Sigmoid colon (tissue), 4 donors: Measurements from ENCODE around the gene NPAS1.

Experiments used
- CTCF ChIP-seq, 4 experiments: fragments of 450-650 bp in 3 of 4; fragments of 200-600 bp in 1 of 4; IDR thresholded peaks; one replicate each; pipeline ENCODE4 v1.5.1; 2016 to 2019; ENCODE audit warnings: antibody characterized with exemption in 4 of 4, mild to moderate bottlenecking in 3 of 4, moderate library complexity in 2 of 4
- EP300 ChIP-seq, 4 donors: sonication (generic); formaldehyde crosslinking; IDR thresholded peaks; one replicate each; pipeline ENCODE4 v1.6.1; 2017; ENCODE audit warnings: antibody characterized with exemption in 4 of 4
- POLR2A ChIP-seq, 2 donors: fragments of 450-650 bp; IDR thresholded peaks; one replicate each; pipeline ENCODE4 v1.6.1; 2016; ENCODE audit warnings: antibody characterized with exemption in 2 of 2, mild to moderate bottlenecking in 2 of 2, moderate library complexity in 2 of 2

- no peak for TF ChIP-seq POLR2A (IDR thresholded peaks at IDR 0.05)
- TF ChIP-seq CTCF (IDR thresholded peaks at IDR 0.05): no peak
- no peak for TF ChIP-seq EP300 (IDR thresholded peaks at IDR 0.05)
Measured at GRCh38 chr19:47024502-47024901, 4.9 kb downstream of the NPAS1 start.
